ENCODE results near the gene ABHD16B.
A peak's percentile ranks its signal among the peaks of the same experiment; 100 is the strongest.
"Not testable (repeated sequence)": the region's sequence is repeated elsewhere in the genome, so short reads cannot be mapped to it uniquely, and the experiment has no call there.

ABHD16B gene

GRCh38 chr20:63835021-63835858, 26.1 kb upstream of the ABHD16B start:
- peak; percentile 33 for DNase-seq

DNA sequence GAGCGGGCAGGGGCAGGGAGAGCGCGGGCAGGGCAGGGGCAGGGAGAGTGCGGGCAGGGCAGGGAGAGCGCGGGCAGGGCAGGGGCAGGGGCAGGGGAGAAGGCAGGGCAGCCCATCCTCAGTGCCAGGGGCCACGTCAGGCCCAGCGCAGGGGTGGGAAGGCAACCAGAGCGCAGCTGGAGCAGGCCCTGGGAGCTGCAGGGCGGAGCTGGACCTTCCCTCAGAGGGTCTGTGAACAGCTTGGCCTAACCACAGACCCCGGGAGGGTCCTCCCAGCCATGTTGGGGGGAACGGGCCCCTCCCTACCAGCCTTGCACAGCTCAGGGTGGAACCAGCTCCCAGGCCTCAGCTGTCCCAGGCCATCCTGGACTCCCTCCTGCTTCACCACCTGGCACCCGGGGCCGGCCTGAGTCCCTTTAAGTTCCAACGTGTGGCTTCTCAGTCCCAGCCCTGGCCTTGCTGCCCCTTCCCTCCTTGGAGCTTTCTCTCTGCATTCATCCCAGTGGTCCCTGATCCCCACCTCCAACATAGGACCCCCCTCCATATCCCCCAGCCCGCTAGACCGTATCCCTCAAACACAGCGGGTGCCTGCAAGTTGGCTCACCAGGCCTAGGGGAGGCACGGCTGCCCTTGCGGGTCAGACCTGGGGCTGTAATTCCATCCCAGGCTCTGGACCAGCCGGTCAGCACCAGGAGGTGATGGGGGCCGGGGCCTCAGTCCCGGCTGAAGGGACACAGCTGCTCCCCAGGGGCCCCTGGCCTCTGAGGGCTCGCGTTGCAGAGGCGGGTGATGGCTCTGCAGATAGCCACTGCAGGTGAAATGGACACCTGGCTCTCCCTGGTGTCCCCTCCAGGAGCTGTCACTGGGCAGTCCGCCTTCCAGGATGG, 24.6 kb upstream of the ABHD16B start:
- no peak for DNase-seq

GRCh38 chr20:63837479-63837878, 23.8 kb upstream of the ABHD16B start:
- no peak for DNase-seq

DNA sequence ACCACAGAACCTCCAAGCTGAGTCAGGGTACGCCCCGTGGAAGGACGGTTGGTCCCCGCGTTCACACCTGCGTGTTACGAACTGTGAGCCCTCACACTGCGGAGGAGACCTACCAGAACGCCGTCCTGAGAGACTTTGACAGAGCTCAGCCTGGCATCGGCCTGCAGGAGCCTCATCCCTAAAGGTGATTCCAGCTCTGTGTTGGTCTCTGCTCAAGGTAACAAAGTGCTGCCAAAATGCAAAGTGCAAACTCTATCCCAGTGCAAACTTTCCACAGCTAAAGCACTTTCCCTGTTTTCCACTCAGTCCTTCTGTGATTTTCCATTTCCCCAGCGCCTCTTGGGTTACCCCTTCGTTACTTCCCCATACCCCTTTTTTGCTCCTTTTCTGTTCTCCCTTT, 21.7 kb upstream of the ABHD16B start:
- no peak for DNase-seq

- no peak for DNase-seq
These were observed 20.9 kb upstream of the ABHD16B start for GRCh38 chr20:63840405-63840828.

DNA sequence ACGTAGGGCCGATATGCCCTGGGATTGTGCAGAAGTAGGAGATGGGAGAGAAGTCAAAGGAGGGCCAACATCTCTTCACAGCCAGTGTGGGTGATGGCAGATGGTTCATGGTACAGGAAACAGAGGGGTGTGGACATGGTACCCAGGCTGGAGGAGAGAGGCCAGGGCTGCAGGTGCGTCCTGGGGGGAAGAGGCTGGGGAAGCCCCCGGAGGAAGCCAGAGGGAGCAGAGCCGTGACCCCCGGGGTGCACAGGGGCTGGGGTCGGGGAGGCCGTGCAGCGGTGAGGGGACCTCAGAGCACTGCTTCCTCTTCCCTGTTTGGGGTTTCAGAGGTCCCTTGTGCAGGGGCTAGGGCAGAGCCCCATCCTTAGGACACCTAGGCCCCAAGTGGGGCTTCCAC, 19.0 kb upstream of the ABHD16B start:
- DNase-seq: no peak

GRCh38 chr20:63843222-63843621, 18.1 kb upstream of the ABHD16B start:
- no peak for DNase-seq

GRCh38 chr20:63843778-63844177, 17.5 kb upstream of the ABHD16B start:
- no peak for DNase-seq

DNA sequence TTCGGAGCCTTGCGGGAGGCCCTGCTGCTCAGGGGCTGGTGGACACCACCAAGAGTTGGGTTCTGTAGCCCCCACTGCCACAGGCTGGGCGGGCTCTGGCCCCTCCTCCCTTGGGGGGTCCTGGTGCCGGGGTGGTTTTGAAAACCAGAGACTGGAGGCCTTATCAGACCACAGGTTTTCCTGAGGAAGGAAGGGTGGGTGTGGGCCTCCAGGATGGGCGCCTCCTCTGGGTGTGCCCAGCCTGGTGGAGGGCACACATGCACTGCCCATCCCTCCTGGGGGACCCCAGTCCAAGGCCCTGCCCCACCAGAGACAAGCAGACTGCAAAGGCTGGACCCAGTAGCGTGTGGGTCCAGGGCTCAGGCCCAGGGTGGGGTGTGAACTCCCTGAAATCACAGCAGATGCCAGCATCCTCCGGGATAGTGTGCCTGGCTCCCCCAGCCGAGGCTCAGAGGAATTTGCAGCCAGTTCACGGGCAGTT, 16.7 kb upstream of the ABHD16B start:
- no peak for DNase-seq

DNA sequence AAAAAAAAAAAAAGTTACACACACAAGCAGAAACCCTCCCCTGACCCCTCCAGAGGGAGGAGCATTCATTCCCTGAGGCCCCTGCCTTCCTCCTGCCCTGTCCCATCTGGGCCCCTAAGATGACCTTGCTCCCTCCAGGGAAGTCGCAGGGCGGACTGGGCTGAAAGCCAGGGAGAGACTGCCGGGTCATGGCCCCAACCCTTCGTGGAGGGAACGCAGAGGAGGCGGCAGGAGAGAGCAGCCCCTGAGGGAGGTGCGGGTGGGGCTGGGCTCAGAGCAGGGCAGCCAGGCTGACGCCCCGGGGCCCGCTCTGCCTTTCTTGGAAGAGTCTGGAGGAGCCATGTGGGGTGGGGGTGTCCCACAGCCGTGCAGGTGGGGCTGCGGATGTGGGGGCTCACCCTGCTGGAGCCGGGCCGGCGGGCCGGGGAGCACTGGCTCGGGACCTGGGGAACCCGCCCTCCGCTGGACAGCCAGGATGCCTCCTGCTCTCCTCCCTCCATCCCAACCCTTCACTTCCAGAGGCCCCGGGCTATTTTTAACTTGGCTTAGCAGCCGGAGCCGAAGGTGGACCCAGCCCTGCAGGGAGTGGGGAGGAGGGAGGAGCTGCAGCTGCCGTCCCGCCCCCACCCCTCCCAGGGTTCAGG, 15.0 kb upstream of the ABHD16B start:
- no peak for DNase-seq

DNA sequence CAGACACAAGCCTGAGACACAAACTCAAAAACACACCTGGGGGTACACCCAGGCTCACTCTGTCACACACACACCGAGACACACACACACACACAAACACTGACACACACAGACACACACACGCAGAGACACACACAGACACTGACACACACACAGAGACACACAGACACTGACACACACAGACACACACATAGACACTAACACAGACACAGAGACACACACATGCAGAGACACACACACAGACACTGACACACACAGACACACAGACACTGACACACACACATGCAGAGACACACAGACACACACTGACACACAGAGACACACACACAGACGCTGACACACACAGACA, 14.4 kb upstream of the ABHD16B start:
- DNase-seq: no peak

DNA sequence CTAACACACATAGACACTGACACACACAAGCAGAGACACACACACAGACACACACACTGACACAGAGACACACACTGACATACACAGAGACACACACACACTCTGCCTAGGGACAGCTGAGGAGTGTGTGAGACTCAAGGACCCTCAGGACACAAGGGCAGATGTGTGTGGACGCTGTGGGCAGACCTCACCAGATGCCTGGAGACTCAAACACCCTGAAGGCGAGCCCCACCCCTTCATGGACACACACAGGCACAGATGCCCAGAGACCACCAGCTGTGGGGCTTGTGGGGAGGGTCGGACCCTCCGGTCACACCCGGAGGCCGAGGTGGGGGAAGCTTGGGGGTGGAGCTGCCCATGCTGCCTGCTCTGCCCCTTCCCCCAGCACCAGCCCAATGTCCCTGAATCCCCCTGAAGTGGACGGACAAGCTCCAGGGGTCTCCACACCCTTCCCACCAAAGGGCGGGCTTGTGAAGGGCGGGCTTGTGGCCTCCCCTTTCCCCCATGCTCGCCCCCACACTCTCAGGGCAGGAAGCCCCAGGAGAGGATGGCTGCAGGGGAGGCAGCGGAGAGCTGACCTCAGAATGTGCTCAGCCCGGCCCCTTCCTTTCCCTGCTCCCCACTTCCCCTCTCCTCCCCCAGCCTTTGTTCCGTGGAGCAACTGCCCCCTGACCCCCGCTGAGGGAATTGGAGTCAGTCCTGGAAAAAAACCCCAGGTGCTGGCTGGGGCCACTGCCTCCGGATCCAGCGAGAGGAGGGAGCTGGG, 13.9 kb upstream of the ABHD16B start:
- peak; percentile 30 for DNase-seq

GRCh38 chr20:63848003-63848911, 13.0 kb upstream of the ABHD16B start:
- DNase-seq: no peak

GRCh38 chr20:63850689-63851547, 10.4 kb upstream of the ABHD16B start:
- DNase-seq: peak; percentile 59

GRCh38 chr20:63851548-63851943, 9.8 kb upstream of the ABHD16B start:
- DNase-seq: not testable (repeated sequence)

- DNase-seq: not testable (repeated sequence)
These were observed 7.6 kb upstream of the ABHD16B start for GRCh38 chr20:63853733-63854068.

- DNase-seq: peak; percentile 29
These were observed 7.1 kb upstream of the ABHD16B start for GRCh38 chr20:63854069-63854765.

DNA sequence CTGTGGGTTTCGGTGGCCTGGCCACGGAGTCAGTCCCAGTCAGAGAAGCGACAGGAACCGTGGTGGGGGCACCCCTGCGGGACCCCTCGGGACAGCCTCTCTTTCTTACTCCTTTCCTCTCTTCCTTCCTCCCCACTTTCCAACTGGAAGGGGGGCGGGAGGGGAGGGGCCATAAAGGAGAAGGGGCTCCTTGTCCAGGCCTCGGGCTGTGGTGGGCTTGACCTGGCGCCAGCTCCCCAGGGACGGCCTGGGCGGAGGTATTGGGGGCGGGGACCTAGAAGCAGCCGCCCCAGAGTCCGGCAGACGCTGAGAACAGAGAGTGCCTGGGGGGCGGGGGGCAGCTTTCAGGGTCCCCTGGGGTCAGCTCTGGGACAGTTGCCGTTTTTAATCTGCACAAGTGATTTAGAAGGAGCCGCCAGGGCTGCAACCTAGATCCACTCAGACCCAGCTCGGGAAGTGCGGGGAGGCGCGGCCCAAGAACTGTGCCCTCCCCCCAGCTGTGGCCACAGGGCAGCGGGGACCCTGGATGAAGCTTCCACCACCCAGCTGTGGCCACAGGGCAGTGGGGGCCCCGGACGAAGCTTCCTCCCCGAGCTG, 6.4 kb upstream of the ABHD16B start:
- DNase-seq: no peak

DNA sequence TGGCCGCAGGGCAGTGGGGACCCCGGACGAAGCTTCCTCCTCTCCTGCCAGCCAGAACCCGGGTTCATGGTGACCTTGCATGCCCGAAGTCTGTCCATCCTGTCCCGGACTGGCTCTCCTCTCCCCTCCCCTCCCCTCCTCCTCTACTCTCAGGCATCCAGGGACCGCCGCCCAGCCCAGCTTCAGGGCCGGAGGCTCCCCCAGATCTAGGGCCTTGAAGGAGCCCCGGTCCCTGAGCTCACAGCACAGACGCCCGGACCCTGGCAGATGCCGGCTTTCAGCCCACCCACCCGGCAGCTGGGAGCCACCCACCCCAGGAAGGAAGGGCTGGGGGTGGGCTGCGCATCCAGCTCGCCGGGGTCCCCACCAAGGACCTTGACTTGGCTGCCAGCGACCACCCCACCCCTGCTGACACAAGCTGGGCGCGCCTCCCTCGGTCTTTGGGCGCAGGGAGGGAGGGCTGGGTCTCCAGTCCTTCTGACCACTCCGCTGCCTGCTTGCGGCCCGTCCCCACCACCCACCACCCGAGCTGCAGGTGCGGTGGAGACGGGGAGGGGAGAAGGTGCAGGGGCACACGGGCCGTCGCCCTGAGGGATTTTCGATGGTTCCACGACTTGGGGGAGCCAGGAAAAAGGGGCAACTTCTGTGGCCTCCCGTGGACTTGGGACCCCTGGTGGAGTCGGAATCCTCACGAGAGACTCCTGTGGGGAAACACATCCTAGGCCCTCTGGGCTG, 5.8 kb upstream of the ABHD16B start:
- DNase-seq: no peak
